HCT116 (cell line): ENCODE measurements around the gene ZNF793. TPM values are rescaled to one million over a fixed set of nuclear protein-coding genes. Genes with fewer than 3 reads are reported as not detected.

Source experiments
- ATAC-seq: fragments of 200-7000 bp; cut with Tn5 transposase; 2 replicates; pipeline ENCODE4 v1.9.1; 2020; ENCODE audit warnings: mild to moderate bottlenecking, moderate library complexity
- BruUV-seq: library from RNA; stranded (reverse); fragments of 400-500 nt; replicated peaks from 2 replicates; lab custom pipeline; 2021; lab: Mats Ljungman, UMichigan
- CTCF ChIA-PET: fragments of 300-600 bp; sonication (Branson Sonifier 250); formaldehyde crosslinking; loops from one replicate; lab custom pipeline; 2021; ENCODE audit warnings: antibody characterized with exemption; lab: Charles Lee
- POLR2A ChIA-PET: fragments of 300-600, 350-600 bp; sonication (Branson Sonifier 250); formaldehyde crosslinking; loops from one replicate; lab custom pipeline; 2021; ENCODE audit warnings: antibody characterized with exemption; lab: Charles Lee
- RAD21 ChIA-PET, 2 experiments: fragments of 300-600 bp; sonication (Branson Sonifier 250); formaldehyde crosslinking; loops; one replicate each; lab custom pipeline; 2023; ENCODE audit warnings: low total read pairs in 2 of 2; ENCODE audit not compliant: uncharacterized antibody in 2 of 2, unreplicated experiment in 2 of 2, low non-redundant PET in 1 of 2; lab: Charles Lee
- DNase-seq: peaks from one replicate; pipeline ENCODE4 v3.0.0-alpha.2; 2010; ENCODE audit warnings: low read depth, low spot score
- H2AFZ ChIP-seq: fragments of 200-600 bp; shearing (Covaris generic), sonication (generic); 2 replicates; pipeline ENCODE4 v1.6.1; 2017; ENCODE audit warnings: low read depth, mixed run types, mixed read lengths, antibody characterized with exemption, low read length; ENCODE audit not compliant: poor library complexity, severe bottlenecking
- H3K27ac ChIP-seq: 2 replicates; pipeline ENCODE4 v1.5.1; 2012; ENCODE audit warnings: low read depth, low read length
- H3K27me3 ChIP-seq: fragments of 200-600 bp; sonication (generic); 2 replicates; pipeline ENCODE4 v1.6.1; 2016; ENCODE audit warnings: mixed run types, low read length, mixed read lengths; ENCODE audit not compliant: insufficient read depth
- H3K36me3 ChIP-seq, 2 experiments: fragments of 200-500 bp in 1 of 2; fragments of 200-600 bp in 1 of 2; sonication (Bioruptor generic) in 1 of 2; sonication (generic) in 1 of 2; 2 replicates each; pipeline versions ENCODE4 v1.5.1 to v1.6.1; 2014 to 2016; ENCODE audit warnings: low read length in 2 of 2, inconsistent platforms in 1 of 2, mixed read lengths in 1 of 2, mixed run types in 1 of 2; ENCODE audit not compliant: insufficient read depth in 2 of 2, control insufficient read depth in 1 of 2
- H3K4me1 ChIP-seq, 2 experiments: fragments of 200-600 bp in 1 of 2; sonication (generic) in 1 of 2; 2 replicates each; pipeline versions ENCODE4 v1.5.1 to v1.6.1; 2012 to 2017; ENCODE audit warnings: low read length in 2 of 2, inconsistent platforms in 1 of 2, mild to moderate bottlenecking in 1 of 2, mixed read lengths in 1 of 2, mixed run types in 1 of 2, moderate library complexity in 1 of 2; ENCODE audit not compliant: insufficient read depth in 2 of 2, control insufficient read depth in 1 of 2
- H3K4me2 ChIP-seq: fragments of 200-600 bp; sonication (generic); 2 replicates; pipeline ENCODE4 v1.6.1; 2017; ENCODE audit warnings: mixed run types, low read length, mixed read lengths
- H3K4me3 ChIP-seq, 2 experiments: fragments of 200-600 bp in 1 of 2; sonication (generic) in 1 of 2; replicated peaks in 1 of 2; 2 replicates each; pipeline ENCODE4 v1.5.1; 2011 to 2016; ENCODE audit warnings: low read length in 2 of 2, control low read depth in 1 of 2, low read depth in 1 of 2, mild to moderate bottlenecking in 1 of 2, mixed read lengths in 1 of 2, mixed run types in 1 of 2
- H3K79me2 ChIP-seq: fragments of 200-600 bp; sonication (generic); 2 replicates; pipeline ENCODE4 v1.6.1; 2017; ENCODE audit warnings: mild to moderate bottlenecking, mixed run types, low read length, moderate library complexity, mixed read lengths; ENCODE audit not compliant: insufficient read depth
- H3K9ac ChIP-seq: fragments of 200-600 bp; sonication (generic); 2 replicates; pipeline ENCODE4 v1.6.1; 2016; ENCODE audit warnings: low read length, mixed read lengths
- H3K9me2 ChIP-seq: fragments of 200-600 bp; sonication (generic), shearing (Covaris generic); 2 replicates; pipeline ENCODE4 v1.6.1; 2017; ENCODE audit warnings: mixed run types, mild to moderate bottlenecking, moderate library complexity; ENCODE audit not compliant: insufficient read depth
- H3K9me3 ChIP-seq, 2 experiments: fragments of 200-500 bp in 1 of 2; fragments of 200-600 bp in 1 of 2; sonication (Bioruptor generic) in 1 of 2; sonication (generic) in 1 of 2; 2 replicates each; pipeline ENCODE4 v1.6.1; 2014 to 2017; ENCODE audit warnings: low read length in 2 of 2, mixed read lengths in 2 of 2, inconsistent platforms in 1 of 2, low read depth in 1 of 2, mild to moderate bottlenecking in 1 of 2, mixed run types in 1 of 2, moderate library complexity in 1 of 2; ENCODE audit not compliant: control insufficient read depth in 1 of 2, insufficient read depth in 1 of 2
- H4K20me1 ChIP-seq: fragments of 200-600 bp; sonication (generic), shearing (Covaris generic); 2 replicates; pipeline ENCODE4 v1.6.1; 2017; ENCODE audit warnings: mixed run types, mild to moderate bottlenecking, moderate library complexity; ENCODE audit not compliant: insufficient read depth
- EGR1 ChIP-seq: IDR thresholded peaks from 2 replicates; pipeline ENCODE4 v1.6.1; 2012; ENCODE audit warnings: low read depth
- ELF1 ChIP-seq: IDR thresholded peaks from 2 replicates; pipeline ENCODE4 v1.6.1; 2012; ENCODE audit warnings: low read depth, borderline replicate concordance
- EZH2 ChIP-seq: fragments of 200-600 bp; sonication (generic); IDR thresholded peaks from 2 replicates; pipeline ENCODE4 v1.6.1; 2017; ENCODE audit warnings: antibody characterized with exemption, mixed run types
- FOSL1 ChIP-seq: IDR thresholded peaks from 2 replicates; pipeline ENCODE4 v1.6.1; 2012; ENCODE audit warnings: low read depth
- JUND ChIP-seq: IDR thresholded peaks from 2 replicates; pipeline ENCODE4 v1.6.1; 2012
- POLR2A ChIP-seq: IDR thresholded peaks from 2 replicates; pipeline ENCODE4 v1.7.0; 2011; ENCODE audit warnings: borderline replicate concordance; ENCODE audit not compliant: insufficient read depth, insufficient read length; ENCODE audit errors: extremely low read depth
- RAD21 ChIP-seq: IDR thresholded peaks from 2 replicates; pipeline ENCODE4 v1.6.1; 2012; ENCODE audit warnings: low read depth, mild to moderate bottlenecking
- REST ChIP-seq: IDR thresholded peaks from 2 replicates; pipeline ENCODE4 v1.6.1; 2012; ENCODE audit warnings: low read depth
- SP1 ChIP-seq: IDR thresholded peaks from 2 replicates; pipeline ENCODE4 v1.6.1; 2012; ENCODE audit warnings: low read depth
- SRF ChIP-seq: IDR thresholded peaks from 2 replicates; pipeline ENCODE4 v1.6.1; 2012; ENCODE audit warnings: low read depth
- YY1 ChIP-seq: IDR thresholded peaks from 2 replicates; pipeline ENCODE4 v1.6.1; 2011; ENCODE audit warnings: low read length, low read depth, moderate library complexity, mild to moderate bottlenecking; ENCODE audit not compliant: insufficient replicate concordance; ENCODE audit errors: extremely low read depth
- ZFX ChIP-seq: fragments of 450-650 bp; IDR thresholded peaks from 2 replicates; pipeline ENCODE4 v1.6.1; 2017
- intact Hi-C: fragments of 100-400 bp; cut with micrococcal nuclease; formaldehyde crosslinking; loops from 2 replicates; pipeline ENCODE4 v1.10.0; 2022
- total RNA-seq: library from RNA; stranded (reverse); gene quantifications from one replicate; pipeline ENCODE4 v1.2.1, GENCODE V29; 2021; ENCODE audit not compliant: unreplicated experiment
- TF ChIP-seq, protein P1 (sequence below): IDR thresholded peaks from 2 replicates; pipeline ENCODE4 v1.6.1; 2012
- TF ChIP-seq, protein P2 (sequence below): IDR thresholded peaks from 2 replicates; pipeline ENCODE4 v1.6.1; 2011; ENCODE audit warnings: mild to moderate bottlenecking, low read length, moderate library complexity; ENCODE audit not compliant: insufficient replicate concordance; ENCODE audit errors: extremely low read depth
- TF ChIP-seq, protein P3 (sequence below): IDR thresholded peaks from 2 replicates; pipeline ENCODE4 v1.6.1; 2012

Gene ZNF793
- total RNA-seq, 1 experiment from 2014 or later = not detected

- no peak within 1 kb of the TSS for H3K27ac ChIP-seq
- H3K4me2 ChIP-seq = no peak within 1 kb of the TSS
- no peaks in the 10 kb centered on the region for H4K20me1 ChIP-seq
- DNase-seq = no peak
- no peak within 1 kb of the TSS for H3K9ac ChIP-seq
- CTCF ChIA-PET = no interaction called here
- no peak for ATAC-seq
- no peaks in the 10 kb centered on the region for H3K79me2 ChIP-seq
- no peaks in the 10 kb centered on the region for H3K9me2 ChIP-seq
- H3K27me3 ChIP-seq = no peaks in the 10 kb centered on the region
- BruUV-seq = no TSS peak
- TF ChIP-seq RAD21 (no peak), EGR1 (no peak)
- no peaks in the 10 kb centered on the region for H3K4me1 ChIP-seq
- H3K9me3 ChIP-seq = peaks cover 11 to 21% of the 10 kb centered on the region in 2 experiments; a peak in 2 of 4 replicates
- POLR2A ChIA-PET = no interaction called here
- H3K4me3 ChIP-seq = no peak within 1 kb of the TSS
- RAD21 ChIA-PET = no interaction called here
- no peaks in the 10 kb centered on the region for H3K36me3 ChIP-seq
- no peak within 1 kb of the TSS for H2AFZ ChIP-seq
- intact Hi-C loops = no loop called here
These were observed 39.7 kb upstream of the ZNF793 start, which contains the start of gene ZNF569 for GRCh38 chr19:37466798-37467607. Gene ZNF569 (minus strand): TSS chr19:37467444. CDS start chr19:37444921, 22,523 bp downstream.

DNA sequence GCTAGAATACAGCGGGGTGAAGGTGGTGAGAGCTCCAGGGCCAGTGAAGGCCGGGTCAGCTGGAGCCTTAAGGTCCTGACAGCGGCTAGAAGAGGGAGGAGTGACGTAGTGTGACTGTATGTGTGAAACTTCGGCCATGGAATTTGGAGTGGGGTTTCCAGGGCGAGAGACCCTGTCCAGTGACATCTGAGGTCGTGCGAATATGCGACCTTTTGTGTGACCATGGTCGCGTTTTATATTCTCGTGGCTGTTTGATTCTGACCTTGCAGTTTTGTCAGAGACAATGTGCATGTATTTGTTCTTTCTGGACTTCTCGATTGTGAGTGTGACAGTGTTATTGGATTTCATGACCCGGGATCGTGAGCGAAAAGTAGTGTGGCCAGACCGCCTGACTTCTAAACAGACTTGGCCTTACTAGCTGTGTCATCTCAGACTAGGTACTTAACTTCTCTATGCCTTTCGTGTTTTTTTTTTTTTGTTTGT, 39.1 kb upstream of the ZNF793 start:
- no peak for ATAC-seq
- TF ChIP-seq POLR2A = no peak
- no peak for TF ChIP-seq YY1
- no peak for TF ChIP-seq SP1
- TF ChIP-seq, protein P1, sequence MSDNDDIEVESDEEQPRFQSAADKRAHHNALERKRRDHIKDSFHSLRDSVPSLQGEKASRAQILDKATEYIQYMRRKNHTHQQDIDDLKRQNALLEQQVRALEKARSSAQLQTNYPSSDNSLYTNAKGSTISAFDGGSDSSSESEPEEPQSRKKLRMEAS = no peak
- TF ChIP-seq EZH2 = no peak
- TF ChIP-seq FOSL1 = no peak
- no peak for TF ChIP-seq SRF
- no peak for TF ChIP-seq ELF1
- no peak for TF ChIP-seq REST
- TF ChIP-seq, protein P2, sequence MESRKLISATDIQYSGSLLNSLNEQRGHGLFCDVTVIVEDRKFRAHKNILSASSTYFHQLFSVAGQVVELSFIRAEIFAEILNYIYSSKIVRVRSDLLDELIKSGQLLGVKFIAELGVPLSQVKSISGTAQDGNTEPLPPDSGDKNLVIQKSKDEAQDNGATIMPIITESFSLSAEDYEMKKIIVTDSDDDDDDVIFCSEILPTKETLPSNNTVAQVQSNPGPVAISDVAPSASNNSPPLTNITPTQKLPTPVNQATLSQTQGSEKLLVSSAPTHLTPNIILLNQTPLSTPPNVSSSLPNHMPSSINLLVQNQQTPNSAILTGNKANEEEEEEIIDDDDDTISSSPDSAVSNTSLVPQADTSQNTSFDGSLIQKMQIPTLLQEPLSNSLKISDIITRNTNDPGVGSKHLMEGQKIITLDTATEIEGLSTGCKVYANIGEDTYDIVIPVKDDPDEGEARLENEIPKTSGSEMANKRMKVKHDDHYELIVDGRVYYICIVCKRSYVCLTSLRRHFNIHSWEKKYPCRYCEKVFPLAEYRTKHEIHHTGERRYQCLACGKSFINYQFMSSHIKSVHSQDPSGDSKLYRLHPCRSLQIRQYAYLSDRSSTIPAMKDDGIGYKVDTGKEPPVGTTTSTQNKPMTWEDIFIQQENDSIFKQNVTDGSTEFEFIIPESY = no peak
- TF ChIP-seq JUND = no peak
- TF ChIP-seq, protein P3, sequence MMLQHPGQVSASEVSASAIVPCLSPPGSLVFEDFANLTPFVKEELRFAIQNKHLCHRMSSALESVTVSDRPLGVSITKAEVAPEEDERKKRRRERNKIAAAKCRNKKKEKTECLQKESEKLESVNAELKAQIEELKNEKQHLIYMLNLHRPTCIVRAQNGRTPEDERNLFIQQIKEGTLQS = no peak
- TF ChIP-seq ZFX = no peak

More for the DNA sequence above, 39.1 kb upstream of the ZNF793 start:
- Histone ChIP-seq H3K79me2 (no peaks in the 10 kb centered on the region), H3K4me3 (no peak overlapping the region), H2AFZ (no peak overlapping the region), H3K9me2 (no peaks in the 10 kb centered on the region), H3K9me3 (peaks cover 11 to 21% of the 10 kb centered on the region in 2 experiments; a peak in 2 of 4 replicates), H3K4me2 (no peak overlapping the region), H3K27me3 (no peaks in the 10 kb centered on the region), H4K20me1 (no peaks in the 10 kb centered on the region), H3K36me3 (no peaks in the 10 kb centered on the region), H3K27ac (no peak overlapping the region), H3K4me1 (no peaks in the 10 kb centered on the region), H3K9ac (no peak overlapping the region)
- ChIA-PET POLR2A (no interaction called here), RAD21 (no interaction called here), CTCF (no interaction called here)
- no peak for DNase-seq
- intact Hi-C loops = no loop called here
- no TSS peak for BruUV-seq
